OCI-LY1 (cell line): Measurements from ENCODE around the gene PVR.

Source experiments
- EZH2 ChIP-seq: fragments of 200-600 bp; sonication (generic), shearing (Covaris generic); IDR thresholded peaks from 2 replicates; pipeline ENCODE4 v1.8.0; 2017; ENCODE audit warnings: borderline replicate concordance, mixed run types, mild to moderate bottlenecking, antibody characterized with exemption, low read length, moderate library complexity, mixed read lengths
- TF ChIP-seq, protein P1 (sequence below): fragments of 200-600 bp; sonication (generic), shearing (Covaris generic); IDR thresholded peaks from 2 replicates; pipeline ENCODE4 v1.5.1; 2017; ENCODE audit warnings: mild to moderate bottlenecking, antibody characterized with exemption, low read length, moderate library complexity, mixed read lengths

DNA sequence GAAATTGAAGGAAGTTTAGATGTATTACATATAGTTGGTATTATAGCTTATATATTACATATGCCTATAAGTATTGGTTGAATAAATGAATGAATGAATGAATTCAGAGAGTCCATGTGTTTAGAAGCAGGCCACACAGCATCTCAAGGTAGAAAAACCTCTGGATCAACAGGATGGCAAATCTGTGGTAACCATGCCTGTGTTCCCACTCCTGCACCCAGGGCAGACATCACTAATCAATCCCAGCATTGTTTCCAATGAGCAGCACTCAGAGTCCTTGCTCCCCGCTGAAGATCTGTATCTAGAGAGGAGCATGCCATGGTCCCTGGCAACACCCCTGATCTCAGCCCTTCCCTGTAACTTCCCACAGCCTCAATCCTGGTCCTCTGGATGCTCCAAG, 28.5 kb downstream of the PVR start:
- TF ChIP-seq, protein P1, sequence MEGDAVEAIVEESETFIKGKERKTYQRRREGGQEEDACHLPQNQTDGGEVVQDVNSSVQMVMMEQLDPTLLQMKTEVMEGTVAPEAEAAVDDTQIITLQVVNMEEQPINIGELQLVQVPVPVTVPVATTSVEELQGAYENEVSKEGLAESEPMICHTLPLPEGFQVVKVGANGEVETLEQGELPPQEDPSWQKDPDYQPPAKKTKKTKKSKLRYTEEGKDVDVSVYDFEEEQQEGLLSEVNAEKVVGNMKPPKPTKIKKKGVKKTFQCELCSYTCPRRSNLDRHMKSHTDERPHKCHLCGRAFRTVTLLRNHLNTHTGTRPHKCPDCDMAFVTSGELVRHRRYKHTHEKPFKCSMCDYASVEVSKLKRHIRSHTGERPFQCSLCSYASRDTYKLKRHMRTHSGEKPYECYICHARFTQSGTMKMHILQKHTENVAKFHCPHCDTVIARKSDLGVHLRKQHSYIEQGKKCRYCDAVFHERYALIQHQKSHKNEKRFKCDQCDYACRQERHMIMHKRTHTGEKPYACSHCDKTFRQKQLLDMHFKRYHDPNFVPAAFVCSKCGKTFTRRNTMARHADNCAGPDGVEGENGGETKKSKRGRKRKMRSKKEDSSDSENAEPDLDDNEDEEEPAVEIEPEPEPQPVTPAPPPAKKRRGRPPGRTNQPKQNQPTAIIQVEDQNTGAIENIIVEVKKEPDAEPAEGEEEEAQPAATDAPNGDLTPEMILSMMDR, result no peak
- no peak for TF ChIP-seq EZH2
